ENCODE measurements around the gene CHD1L.

GRCh38 chr1:147214842-147215539 is 27.5 kb upstream of the CHD1L start:
- no peak for TF ChIP-seq CTCF (IDR thresholded peaks at IDR 0.05)
- no peak for TF ChIP-seq POLR2A (IDR thresholded peaks at IDR 0.05)
